Nephron progenitor cell (in vitro differentiated cells): ENCODE measurements around the gene CTDSPL.
A peak's percentile ranks its signal among the peaks of the same experiment; 100 is the strongest.

ENCODE experiments used
- DNase-seq: peaks from one replicate; pipeline ENCODE4 v3.0.0; 2021
- H3K27ac Mint-ChIP-seq: 2 replicates; pipeline ENCODE4 v1.8.0; 2021; ENCODE audit warnings: mild to moderate bottlenecking, moderate library complexity, mixed read lengths
- H3K27me3 Mint-ChIP-seq: 2 replicates; pipeline ENCODE4 v1.8.0; 2021; ENCODE audit warnings: mild to moderate bottlenecking, low read depth, mixed read lengths; ENCODE audit not compliant: poor library complexity
- H3K36me3 Mint-ChIP-seq: 2 replicates; pipeline ENCODE4 v1.8.0; 2021; ENCODE audit warnings: low read depth, mixed read lengths
- H3K4me1 Mint-ChIP-seq: 2 replicates; pipeline ENCODE4 v1.8.0; 2021; ENCODE audit warnings: mixed read lengths
- H3K4me3 Mint-ChIP-seq: 2 replicates; pipeline ENCODE4 v1.8.0; 2021; ENCODE audit warnings: mild to moderate bottlenecking, moderate library complexity, mixed read lengths
- H3K9me3 Mint-ChIP-seq: 2 replicates; pipeline ENCODE4 v1.8.0; 2021; ENCODE audit warnings: mild to moderate bottlenecking, moderate library complexity, mixed read lengths
- TF ChIP-seq, protein P1 (sequence below): fragments of 200-600 bp; sonication (generic); IDR thresholded peaks from 2 replicates; pipeline ENCODE4 v1.5.0; 2021; ENCODE audit warnings: antibody characterized with exemption

Gene CTDSPL

DNA sequence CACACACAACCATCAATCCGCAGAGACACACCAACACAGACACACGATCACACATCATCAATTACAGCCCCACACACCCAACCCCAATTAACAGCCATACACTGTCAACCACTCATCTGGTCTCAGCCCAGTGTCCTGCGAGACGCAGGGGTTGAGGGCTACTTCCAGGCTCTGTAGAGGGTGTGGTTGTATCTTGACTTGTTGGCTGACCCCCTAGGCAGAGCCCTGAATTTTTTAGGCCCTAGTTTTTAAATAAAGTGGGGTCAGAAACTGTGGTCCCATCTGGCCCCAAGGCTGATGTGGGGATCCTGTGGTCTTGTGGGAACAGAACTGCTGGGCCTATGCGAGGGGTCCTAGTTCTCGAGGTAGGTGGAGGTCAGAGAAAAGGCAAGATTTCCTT lies 138.2 kb downstream of the CTDSPL start:
- H3K27me3 Mint-ChIP-seq = peaks cover 8% of the 10 kb centered on the region
- TF ChIP-seq, protein P1, sequence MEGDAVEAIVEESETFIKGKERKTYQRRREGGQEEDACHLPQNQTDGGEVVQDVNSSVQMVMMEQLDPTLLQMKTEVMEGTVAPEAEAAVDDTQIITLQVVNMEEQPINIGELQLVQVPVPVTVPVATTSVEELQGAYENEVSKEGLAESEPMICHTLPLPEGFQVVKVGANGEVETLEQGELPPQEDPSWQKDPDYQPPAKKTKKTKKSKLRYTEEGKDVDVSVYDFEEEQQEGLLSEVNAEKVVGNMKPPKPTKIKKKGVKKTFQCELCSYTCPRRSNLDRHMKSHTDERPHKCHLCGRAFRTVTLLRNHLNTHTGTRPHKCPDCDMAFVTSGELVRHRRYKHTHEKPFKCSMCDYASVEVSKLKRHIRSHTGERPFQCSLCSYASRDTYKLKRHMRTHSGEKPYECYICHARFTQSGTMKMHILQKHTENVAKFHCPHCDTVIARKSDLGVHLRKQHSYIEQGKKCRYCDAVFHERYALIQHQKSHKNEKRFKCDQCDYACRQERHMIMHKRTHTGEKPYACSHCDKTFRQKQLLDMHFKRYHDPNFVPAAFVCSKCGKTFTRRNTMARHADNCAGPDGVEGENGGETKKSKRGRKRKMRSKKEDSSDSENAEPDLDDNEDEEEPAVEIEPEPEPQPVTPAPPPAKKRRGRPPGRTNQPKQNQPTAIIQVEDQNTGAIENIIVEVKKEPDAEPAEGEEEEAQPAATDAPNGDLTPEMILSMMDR = no peak
- no peak overlapping the region for H3K27ac Mint-ChIP-seq
- no peaks in the 10 kb centered on the region for H3K9me3 Mint-ChIP-seq
- peaks cover 25% of the 10 kb centered on the region for H3K36me3 Mint-ChIP-seq
- DNase-seq = no peak
- H3K4me1 Mint-ChIP-seq = peaks cover 47% of the 10 kb centered on the region
- H3K4me3 Mint-ChIP-seq = peak overlapping the region; percentile 9

DNA sequence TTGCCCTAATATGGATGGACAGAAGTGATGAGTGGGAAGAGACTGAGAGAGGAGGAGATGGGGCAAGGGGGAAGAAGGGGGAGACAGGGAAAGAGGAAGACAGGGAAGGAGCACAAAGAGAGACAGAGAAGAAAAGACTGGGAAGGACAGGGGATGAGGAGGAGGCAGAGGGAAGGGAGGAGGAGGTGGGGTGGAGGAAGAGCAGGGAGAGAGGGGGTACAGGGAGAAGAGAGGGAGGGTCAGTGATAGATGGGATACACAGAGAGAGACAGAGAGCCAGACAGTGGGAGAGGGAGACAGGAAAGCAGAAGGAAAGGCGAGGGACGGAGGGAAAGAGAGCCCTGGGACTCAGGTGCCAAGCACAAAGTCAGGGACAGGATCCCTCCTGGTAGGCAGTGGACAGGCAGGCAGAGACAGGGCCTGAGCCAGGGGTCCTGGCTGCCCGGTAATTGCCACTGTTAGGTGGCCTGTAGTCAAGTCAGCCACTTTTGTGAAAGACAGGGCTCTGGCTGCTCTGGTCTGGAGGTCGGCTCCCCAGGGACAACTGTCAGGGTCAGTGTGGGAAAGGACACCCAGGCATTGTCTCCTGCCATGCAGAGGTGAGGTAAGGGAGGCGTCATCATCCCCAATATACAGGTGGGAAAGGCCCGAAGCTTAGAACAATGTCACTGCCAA lies 138.7 kb downstream of the CTDSPL start:
- no peak overlapping the region for H3K4me3 Mint-ChIP-seq
- peaks cover 41% of the 10 kb centered on the region for H3K4me1 Mint-ChIP-seq
- no peaks in the 10 kb centered on the region for H3K9me3 Mint-ChIP-seq
- H3K36me3 Mint-ChIP-seq = peaks cover 29% of the 10 kb centered on the region
- no peak overlapping the region for H3K27ac Mint-ChIP-seq
- TF ChIP-seq, protein P1 = no peak
- H3K27me3 Mint-ChIP-seq = peaks cover 8% of the 10 kb centered on the region
- no peak for DNase-seq

DNA sequence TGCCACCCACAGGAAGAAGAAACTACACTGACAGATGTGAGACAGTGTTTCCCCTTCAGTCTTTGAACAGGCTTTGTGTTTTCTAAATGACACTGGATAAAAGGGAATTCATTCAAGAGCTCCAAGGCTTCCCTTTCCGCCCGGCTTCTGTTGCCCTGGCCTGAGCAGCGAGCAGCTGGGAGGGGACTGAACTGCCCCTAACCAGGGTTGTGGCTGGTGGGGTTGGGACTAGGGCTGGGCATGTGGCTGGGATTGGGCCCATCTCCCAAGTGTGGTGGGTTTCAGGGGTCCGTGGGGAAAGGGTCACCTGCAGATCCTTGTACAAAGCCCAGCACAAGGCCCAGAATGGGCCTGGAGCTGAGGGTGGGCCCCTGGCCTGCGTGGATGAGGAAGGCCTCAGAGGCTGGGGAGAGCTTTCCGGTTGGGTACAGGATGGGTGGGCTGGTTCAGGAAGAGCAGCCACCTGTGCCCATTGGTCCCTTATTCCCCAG lies 139.3 kb downstream of the CTDSPL start:
- H3K4me3 Mint-ChIP-seq = no peak overlapping the region
- H3K27me3 Mint-ChIP-seq = peaks cover 8% of the 10 kb centered on the region
- H3K9me3 Mint-ChIP-seq = no peaks in the 10 kb centered on the region
- no peak overlapping the region for H3K27ac Mint-ChIP-seq
- no peak for DNase-seq
- H3K4me1 Mint-ChIP-seq = peaks cover 38% of the 10 kb centered on the region
- H3K36me3 Mint-ChIP-seq = peaks cover 27% of the 10 kb centered on the region
- TF ChIP-seq, protein P1 = no peak

DNA sequence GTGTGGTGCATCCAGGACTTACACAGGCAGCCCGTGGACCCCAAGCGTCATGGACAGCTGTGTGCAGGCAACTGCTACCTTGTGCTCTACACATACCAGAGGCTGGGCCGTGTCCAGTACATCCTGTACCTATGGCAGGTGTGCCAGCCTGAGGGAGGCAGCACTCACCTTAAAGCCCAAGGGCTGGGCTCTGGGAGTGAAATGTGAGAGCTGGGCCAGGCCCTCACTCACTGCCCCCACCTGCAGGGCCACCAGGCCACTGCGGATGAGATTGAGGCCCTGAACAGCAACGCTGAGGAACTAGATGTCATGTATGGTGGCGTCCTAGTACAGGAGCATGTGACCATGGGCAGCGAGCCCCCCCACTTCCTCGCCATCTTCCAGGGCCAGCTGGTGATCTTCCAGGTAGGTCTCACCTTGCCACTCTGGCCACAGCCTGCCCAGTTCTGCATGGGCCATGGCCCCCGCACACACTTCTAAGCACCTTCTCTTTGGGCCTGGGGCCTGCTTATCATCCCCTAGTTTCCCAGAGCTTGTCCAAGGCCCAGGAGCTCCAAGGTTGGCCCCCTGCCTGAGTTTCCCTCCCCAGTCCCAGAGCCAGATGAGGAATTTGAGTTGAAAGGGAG lies 139.9 kb downstream of the CTDSPL start:
- no peak overlapping the region for H3K27ac Mint-ChIP-seq
- peaks cover 22% of the 10 kb centered on the region for H3K36me3 Mint-ChIP-seq
- H3K27me3 Mint-ChIP-seq = peaks cover 8% of the 10 kb centered on the region
- H3K4me3 Mint-ChIP-seq = no peak overlapping the region
- peaks cover 38% of the 10 kb centered on the region for H3K4me1 Mint-ChIP-seq
- peak; percentile 19 for DNase-seq
- no peaks in the 10 kb centered on the region for H3K9me3 Mint-ChIP-seq
- TF ChIP-seq, protein P1 = peak; percentile 26

DNA sequence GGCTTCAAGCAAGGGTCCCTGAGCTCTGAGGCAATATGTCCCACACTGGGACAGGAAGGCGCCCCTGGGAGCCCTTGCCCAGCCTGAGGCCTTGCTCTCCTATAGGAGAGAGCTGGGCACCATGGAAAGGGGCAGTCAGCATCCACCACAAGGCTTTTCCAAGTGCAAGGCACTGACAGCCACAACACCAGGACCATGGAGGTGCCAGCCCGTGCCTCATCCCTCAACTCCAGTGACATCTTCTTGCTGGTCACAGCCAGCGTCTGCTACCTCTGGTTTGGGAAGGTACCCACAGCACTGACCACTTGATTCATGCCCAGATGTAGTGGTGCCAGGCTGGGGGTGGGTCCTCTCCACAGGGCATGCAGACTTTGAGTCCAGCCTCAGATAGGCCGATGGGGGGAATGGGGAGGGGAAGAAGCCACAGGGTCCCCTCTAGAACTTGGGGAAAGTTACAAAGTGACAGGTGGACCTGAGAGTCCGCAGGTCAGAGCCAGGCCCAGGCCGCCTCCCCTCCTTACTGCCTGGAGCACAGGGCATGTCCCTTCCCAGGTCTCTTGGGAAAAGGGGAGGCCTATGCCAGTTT lies 140.7 kb downstream of the CTDSPL start:
- TF ChIP-seq, protein P1 = no peak
- H3K27ac Mint-ChIP-seq = no peak overlapping the region
- peaks cover 17% of the 10 kb centered on the region for H3K36me3 Mint-ChIP-seq

More for the DNA sequence above, 140.7 kb downstream of the CTDSPL start:
- Mint-ChIP-seq H3K4me3 (no peak overlapping the region), H3K4me1 (peaks cover 38% of the 10 kb centered on the region), H3K27me3 (peaks cover 8% of the 10 kb centered on the region), H3K9me3 (no peaks in the 10 kb centered on the region)
- DNase-seq = peak; percentile 1
